ENCODE measurements around the gene CROCC.
A peak's percentile ranks its signal among the peaks of the same experiment; 100 is the strongest.

The CROCC gene

GRCh38 chr1:17014671-17015567 lies 93.2 kb downstream of the CROCC start:
- TF ChIP-seq POLR2A (IDR thresholded peaks at IDR 0.05; ENCODE audit: low read depth, low read length) = no peak
- no peak for TF ChIP-seq POLR2AphosphoS5 (IDR thresholded peaks at IDR 0.05; ENCODE audit: low read depth, low read length)
- no peak for TF ChIP-seq TAF1 (IDR thresholded peaks at IDR 0.05; ENCODE audit: borderline replicate concordance, low read depth, low read length)
- no peak for DNase-seq (ENCODE audit: insufficient read length)
- FAIRE-seq = no peak

- DNase-seq (ENCODE audit: insufficient read length) (no peak), FAIRE-seq (no peak)
- no peak for TF ChIP-seq TAF1 (IDR thresholded peaks at IDR 0.05; ENCODE audit: borderline replicate concordance, low read depth, low read length)
- no peak for TF ChIP-seq POLR2A (IDR thresholded peaks at IDR 0.05; ENCODE audit: low read depth, low read length)
- no peak for TF ChIP-seq POLR2AphosphoS5 (IDR thresholded peaks at IDR 0.05; ENCODE audit: low read depth, low read length)
Measured at GRCh38 chr1:17016317-17016661, 94.6 kb downstream of the CROCC start.

DNA sequence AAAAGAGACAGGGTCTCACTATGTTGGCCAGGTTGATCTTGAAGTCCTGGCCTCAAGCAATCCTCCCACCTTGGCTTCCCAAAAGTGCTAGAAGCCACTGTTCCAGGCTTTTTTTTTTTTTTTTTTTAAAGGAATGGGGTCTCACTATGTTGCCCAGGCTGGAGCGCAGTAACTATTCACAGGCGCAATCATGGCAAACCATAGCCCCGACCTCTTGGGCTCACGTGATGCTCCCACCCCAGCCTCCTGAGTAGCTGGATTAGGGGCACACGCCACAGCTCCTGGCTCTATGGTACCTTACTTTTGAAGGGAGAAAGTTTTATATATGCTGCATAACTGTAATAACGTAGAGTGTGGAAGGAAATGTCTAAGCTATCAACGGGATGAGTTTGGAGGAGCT lies 95.7 kb downstream of the CROCC start:
- no peak for FAIRE-seq
- no peak for DNase-seq (ENCODE audit: insufficient read length)
- TF ChIP-seq POLR2AphosphoS5 (IDR thresholded peaks at IDR 0.05; ENCODE audit: low read depth, low read length) (no peak), POLR2A (IDR thresholded peaks at IDR 0.05; ENCODE audit: low read depth, low read length) (no peak), TAF1 (IDR thresholded peaks at IDR 0.05; ENCODE audit: borderline replicate concordance, low read depth, low read length) (no peak)

GRCh38 chr1:17018849-17019248 lies 97.1 kb downstream of the CROCC start:
- DNase-seq (ENCODE audit: insufficient read length) = no peak
- no peak for TF ChIP-seq POLR2AphosphoS5 (IDR thresholded peaks at IDR 0.05; ENCODE audit: low read depth, low read length)
- no peak for TF ChIP-seq TAF1 (IDR thresholded peaks at IDR 0.05; ENCODE audit: borderline replicate concordance, low read depth, low read length)
- TF ChIP-seq POLR2A (IDR thresholded peaks at IDR 0.05; ENCODE audit: low read depth, low read length) = no peak
- peak; percentile 80 for FAIRE-seq

DNA sequence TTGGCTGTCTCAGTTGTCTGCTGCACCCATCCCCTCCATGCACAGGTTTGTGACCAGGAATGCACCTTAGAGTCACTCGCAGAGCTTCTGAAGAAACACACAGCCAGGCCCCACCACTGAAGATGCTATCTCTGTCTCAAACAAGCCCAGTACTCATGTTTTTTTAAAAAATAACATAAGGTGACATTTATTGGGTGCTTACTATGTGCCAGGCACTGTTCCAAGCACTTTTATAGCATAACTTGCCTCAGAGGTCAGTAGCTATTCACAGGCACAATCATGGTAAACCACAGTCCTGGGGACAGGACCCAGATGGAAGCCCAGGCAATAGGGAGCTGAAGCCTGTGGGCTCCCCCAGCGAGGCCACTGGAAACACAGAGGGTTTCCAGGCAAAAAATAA lies 98.8 kb downstream of the CROCC start:
- TF ChIP-seq POLR2AphosphoS5 (IDR thresholded peaks at IDR 0.05; ENCODE audit: low read depth, low read length) (no peak), TAF1 (IDR thresholded peaks at IDR 0.05; ENCODE audit: borderline replicate concordance, low read depth, low read length) (no peak), POLR2A (IDR thresholded peaks at IDR 0.05; ENCODE audit: low read depth, low read length) (no peak)
- FAIRE-seq (no peak), DNase-seq (ENCODE audit: insufficient read length) (no peak)

DNA sequence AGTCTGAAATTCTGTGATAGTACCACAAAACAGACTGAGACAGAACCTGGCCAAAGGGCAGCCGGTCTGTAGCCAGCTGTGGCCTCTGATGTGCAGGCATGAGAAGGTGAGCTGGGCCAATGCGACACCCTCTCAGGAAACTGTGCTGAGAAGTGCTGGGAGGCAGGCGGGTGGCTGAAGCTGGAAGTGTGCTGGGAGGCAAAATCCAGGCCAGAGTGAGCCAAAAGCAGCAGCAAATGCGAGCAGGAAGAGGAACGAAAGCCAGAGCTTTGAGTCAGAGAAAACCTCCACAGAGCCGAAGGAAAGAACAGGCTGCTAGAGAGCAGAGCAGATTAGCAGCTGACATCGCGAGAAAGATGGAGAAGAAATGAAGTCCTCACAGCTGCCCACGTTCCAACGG lies 100.2 kb downstream of the CROCC start:
- FAIRE-seq (no peak), DNase-seq (ENCODE audit: insufficient read length) (no peak)
- no peak for TF ChIP-seq POLR2AphosphoS5 (IDR thresholded peaks at IDR 0.05; ENCODE audit: low read depth, low read length)
- no peak for TF ChIP-seq POLR2A (IDR thresholded peaks at IDR 0.05; ENCODE audit: low read depth, low read length)
- TF ChIP-seq TAF1 (IDR thresholded peaks at IDR 0.05; ENCODE audit: borderline replicate concordance, low read depth, low read length) = no peak
